Omental fat pad (tissue), 4 donors: ENCODE measurements around the gene ACR. TPM values are rescaled to one million over a fixed set of nuclear protein-coding genes. Genes with fewer than 3 reads are reported as not detected.

Experiments used
- ATAC-seq: fragments of 150-250 bp; one replicate; pipeline ENCODE4 v1.9.1; 2016; ENCODE audit warnings: mild to moderate bottlenecking, moderate library complexity; ENCODE audit not compliant: low FRiP score
- DNase-seq: peaks from one replicate; pipeline ENCODE4 v3.0.0-alpha.2; 2019; ENCODE audit warnings: low spot score
- total RNA-seq, 4 donors: library from RNA; depleted of rRNA; stranded (reverse); fragments of >200 nt; gene quantifications; one replicate each; pipeline ENCODE4 v1.1.0, GENCODE V29; 2016
- TF ChIP-seq, protein P1 (sequence below), 3 donors: fragments of 450-650 bp; IDR thresholded peaks; one replicate each; pipeline ENCODE4 v1.5.1; 2016 to 2017; ENCODE audit warnings: antibody characterized with exemption in 3 of 3, mild to moderate bottlenecking in 3 of 3, moderate library complexity in 2 of 3

ACR gene
- total RNA-seq, 4 donors from 2014 or later: 0.72 to 1.7 TPM; not detected in 2

DNA sequence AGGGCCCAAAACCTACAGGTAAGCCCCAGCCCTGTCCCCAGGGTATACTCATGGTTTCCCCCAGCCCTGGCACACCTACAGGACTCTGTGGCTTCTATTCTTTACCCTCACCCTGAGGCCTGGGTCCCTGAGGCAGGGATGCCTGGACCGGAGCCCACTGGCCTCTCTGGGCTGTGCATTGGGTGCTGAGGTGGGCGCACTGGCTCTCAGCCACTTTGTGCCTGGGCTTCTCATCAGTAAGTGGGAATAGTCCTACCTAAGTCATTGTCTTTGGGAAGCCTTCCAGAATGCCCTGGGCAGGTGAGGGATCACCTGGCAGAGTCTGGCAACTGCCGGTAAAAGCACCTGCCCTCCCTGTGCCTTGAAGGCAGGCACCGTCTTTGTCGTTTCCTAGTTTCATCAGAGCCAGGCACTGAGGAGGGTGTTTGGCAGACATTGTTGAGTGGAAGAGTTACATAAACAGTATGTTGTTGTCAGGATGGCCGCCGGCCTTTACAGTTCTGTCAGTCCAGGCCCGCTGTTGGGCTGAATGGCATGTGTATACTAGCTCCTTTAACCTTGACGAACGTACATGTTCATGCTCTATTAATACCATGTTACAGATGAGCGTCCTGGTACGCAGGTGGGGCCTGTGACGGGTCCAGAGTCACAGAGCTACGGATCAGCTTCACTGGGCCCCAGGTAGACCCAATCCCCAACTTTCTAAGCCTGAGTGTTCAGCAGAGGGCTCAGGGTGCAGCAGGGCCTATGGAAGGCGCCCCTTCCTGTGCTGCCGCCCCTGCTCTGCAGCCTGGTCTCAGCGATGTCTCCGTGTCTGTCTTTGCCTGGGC is 42.4 kb upstream of the ACR start:
- TF ChIP-seq, protein P1, sequence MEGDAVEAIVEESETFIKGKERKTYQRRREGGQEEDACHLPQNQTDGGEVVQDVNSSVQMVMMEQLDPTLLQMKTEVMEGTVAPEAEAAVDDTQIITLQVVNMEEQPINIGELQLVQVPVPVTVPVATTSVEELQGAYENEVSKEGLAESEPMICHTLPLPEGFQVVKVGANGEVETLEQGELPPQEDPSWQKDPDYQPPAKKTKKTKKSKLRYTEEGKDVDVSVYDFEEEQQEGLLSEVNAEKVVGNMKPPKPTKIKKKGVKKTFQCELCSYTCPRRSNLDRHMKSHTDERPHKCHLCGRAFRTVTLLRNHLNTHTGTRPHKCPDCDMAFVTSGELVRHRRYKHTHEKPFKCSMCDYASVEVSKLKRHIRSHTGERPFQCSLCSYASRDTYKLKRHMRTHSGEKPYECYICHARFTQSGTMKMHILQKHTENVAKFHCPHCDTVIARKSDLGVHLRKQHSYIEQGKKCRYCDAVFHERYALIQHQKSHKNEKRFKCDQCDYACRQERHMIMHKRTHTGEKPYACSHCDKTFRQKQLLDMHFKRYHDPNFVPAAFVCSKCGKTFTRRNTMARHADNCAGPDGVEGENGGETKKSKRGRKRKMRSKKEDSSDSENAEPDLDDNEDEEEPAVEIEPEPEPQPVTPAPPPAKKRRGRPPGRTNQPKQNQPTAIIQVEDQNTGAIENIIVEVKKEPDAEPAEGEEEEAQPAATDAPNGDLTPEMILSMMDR (IDR thresholded peaks at IDR 0.05): no peak
- no peak for ATAC-seq
- no peak for DNase-seq

DNA sequence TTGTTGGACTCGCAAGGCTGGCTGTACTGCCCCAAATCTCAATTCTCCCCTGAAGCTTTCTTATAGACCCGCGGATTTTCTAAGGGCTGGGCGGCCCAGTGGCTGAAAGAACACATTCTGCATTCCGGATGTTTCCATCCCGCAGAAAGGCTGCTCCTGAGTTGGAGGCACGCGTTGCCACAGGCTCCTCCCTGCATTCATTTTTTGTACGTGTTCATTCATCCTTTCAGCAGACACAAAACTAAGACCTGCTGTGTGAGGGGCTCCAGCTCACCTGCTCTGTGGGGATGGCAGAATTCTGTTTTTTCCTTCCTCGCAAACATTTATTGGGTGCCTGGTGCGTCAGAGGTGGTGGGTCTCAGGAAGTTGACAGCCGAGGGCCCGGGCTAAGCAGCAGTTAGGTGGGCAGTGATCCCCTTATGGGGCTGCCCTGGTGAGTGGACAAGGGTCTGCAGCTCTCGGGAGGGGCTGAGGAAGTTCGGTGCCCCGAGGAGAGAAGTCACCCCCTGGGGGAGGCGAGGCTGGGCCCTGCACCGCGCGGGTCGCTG is 41.7 kb upstream of the ACR start:
- ATAC-seq: no peak
- DNase-seq: no peak
- TF ChIP-seq, protein P1 (IDR thresholded peaks at IDR 0.05): no peak

DNA sequence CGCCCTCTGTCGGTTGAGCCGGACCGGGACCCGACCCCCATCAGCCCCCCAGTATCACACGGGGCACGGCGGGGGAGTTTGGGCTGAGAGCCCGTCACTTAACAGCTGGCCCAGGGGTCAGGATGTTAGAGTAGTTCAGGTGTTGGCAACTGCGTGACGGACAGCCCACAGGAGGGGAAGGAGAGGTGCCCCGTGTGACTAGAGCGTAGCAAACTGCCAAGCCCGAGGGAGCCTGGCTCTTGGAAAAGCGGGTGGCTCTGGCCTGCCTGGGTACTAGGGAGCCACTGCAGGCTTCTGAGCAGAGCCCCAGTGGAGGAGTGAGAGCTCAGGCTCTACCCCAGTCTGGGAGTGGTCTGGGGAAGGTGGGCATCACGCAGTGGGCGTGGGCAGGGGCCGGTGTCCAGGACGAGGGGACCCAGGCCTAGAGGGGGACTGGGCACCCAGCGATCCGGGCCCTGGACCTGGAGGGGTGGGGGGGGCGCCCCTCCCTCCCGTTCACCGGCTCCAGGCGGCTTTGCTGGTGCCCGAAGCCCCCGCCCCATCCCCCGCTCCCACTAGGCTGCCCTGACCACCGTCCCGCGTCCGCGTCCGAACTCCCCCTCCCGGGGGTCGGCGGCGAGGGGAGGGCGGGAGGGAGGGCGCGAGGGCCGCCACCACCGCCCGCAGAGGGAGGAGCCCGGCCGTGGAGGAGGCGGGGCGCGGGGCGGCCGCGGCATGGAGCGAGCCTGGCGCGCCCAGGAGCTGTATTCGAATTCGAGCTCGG is 41.0 kb upstream of the ACR start:
- DNase-seq (no peak), ATAC-seq (no peak)
- TF ChIP-seq, protein P1 (IDR thresholded peaks at IDR 0.05): no peak

DNA sequence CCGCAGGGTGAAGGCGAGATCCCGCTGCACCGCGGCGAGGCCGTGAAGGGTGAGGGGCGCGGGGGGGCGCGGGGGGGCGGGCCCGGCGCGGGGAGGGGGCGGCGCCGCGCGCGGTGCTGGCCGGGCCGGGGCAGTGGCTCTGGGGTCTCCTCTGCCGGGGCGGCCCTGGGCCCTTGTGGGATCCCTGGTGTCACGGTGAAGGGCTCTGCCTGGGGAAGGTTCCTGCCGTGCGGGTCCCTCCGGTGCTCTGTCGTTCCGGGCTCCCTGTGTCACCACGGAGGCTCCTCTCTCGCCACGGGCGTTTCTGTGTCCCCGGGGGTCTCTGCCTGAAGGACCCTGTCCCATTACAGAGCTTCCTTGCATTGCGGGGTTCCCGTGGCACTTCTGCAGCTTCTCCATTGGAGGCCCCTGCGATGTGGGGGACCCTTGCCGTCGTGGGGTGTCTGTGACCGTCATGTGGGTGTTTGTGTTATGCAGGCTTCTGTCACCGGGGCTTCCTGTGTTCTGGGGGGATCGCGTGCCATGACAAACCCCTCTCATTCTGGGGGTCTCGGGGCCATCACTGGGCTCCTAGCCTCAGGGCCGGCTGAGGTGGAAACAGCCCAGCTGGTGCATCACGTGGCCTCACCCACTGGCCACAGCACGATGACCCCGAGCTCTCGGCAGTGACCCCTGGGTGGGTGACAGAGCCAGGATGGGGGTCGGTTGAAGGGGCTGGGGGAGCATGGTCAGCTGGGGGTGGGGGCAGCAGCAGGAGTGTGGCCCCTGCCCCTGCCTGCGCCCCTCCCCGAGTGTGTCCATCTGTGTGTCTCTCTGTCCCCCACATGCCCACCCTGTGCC is 40.1 kb upstream of the ACR start:
- ATAC-seq (no peak), DNase-seq (no peak)

DNA sequence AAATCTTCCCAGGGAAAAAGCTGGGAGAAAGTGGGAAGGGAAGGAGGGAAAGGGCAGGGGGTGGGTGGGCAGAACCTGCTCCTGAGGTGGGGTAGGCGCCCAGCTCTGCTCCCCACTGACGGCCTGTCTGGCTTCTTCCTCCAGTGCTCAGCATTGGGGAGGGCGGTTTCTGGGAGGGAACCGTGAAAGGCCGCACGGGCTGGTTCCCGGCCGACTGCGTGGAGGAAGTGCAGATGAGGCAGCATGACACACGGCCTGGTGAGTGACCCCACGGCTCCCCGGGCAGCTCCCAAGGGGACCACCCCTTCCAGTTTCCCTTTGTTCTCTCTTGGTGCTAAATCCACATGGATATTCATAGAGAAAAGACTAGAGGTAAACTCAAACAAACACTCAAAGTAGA is 39.5 kb upstream of the ACR start:
- TF ChIP-seq, protein P1 (IDR thresholded peaks at IDR 0.05): no peak
- ATAC-seq (no peak), DNase-seq (no peak)

More for the DNA sequence above, 40.1 kb upstream of the ACR start:
- TF ChIP-seq, protein P1 (IDR thresholded peaks at IDR 0.05): no peak

DNA sequence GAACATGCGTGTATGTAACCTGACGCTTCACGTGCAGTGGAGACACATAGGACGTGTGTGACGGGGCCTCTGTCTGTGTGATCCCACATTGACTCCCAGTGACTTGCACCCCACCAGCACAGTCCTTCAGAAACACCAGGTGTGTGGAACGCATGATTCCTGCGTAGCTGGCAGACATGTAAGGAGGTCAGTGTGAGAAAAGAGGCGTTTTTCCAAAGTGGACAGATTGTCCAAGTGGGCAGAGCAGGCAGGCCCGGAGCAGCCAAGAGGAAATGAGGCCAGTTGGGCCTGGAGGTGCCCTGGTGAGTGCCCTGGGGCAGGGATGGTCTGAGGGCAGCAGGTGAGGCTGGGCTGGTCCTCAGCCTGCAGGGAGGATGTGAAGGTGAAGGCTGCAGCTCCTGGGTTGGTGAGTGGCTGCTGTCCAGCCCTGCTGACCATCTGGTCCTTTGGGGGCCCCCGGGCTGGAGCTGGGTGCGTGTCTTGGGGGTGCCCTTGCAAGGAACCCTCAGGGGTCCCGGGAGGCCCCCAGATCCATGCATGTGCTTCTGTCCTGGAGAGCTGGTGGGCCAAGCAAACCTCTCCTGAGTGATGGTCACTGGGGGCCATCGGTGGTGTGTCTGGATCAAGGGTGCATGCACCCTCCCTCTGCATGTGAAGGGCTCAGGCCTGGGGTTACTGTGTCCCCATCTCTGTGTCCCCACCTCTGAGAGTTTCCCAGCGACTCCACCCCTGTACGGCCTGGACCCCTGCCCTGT is 38.8 kb upstream of the ACR start:
- DNase-seq (no peak), ATAC-seq (no peak)
- TF ChIP-seq, protein P1 (IDR thresholded peaks at IDR 0.05): no peak
